ENCODE data around the gene FCHSD1.

DNA sequence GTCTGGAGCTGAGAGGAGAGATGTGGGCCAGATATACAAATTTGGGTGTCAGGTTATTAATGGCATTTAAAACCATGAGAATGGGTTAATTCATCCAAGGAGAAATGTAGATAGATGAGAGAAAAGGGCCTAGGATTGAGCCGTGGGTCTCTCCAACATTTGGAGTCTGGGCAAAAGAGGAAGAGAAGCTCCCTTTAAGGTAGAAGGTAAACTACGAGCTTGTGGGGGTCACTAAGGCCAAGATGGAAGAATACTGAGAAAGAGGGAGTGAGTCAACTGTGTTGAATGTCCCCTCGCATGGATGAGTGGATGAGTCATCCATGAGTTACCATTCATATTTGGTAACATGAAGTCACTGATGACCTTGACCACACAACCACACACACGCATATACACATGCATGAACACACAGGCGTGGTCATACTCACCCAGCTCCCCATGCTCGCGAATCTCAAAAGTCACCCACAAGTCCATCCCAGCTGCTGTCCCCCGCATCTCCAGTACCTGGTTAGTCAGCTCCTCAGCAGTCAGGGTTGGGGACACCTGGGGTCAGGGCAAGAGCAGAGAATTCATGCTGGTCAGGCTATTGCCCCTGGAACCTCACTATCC is 6.8 kb upstream of the FCHSD1 start:
- no peak for TF ChIP-seq EZH2 (IDR thresholded peaks at IDR 0.05; ENCODE audit: borderline replicate concordance, insufficient read depth, low read depth, low read length, poor library complexity, severe bottlenecking)
- TF ChIP-seq, protein P1, sequence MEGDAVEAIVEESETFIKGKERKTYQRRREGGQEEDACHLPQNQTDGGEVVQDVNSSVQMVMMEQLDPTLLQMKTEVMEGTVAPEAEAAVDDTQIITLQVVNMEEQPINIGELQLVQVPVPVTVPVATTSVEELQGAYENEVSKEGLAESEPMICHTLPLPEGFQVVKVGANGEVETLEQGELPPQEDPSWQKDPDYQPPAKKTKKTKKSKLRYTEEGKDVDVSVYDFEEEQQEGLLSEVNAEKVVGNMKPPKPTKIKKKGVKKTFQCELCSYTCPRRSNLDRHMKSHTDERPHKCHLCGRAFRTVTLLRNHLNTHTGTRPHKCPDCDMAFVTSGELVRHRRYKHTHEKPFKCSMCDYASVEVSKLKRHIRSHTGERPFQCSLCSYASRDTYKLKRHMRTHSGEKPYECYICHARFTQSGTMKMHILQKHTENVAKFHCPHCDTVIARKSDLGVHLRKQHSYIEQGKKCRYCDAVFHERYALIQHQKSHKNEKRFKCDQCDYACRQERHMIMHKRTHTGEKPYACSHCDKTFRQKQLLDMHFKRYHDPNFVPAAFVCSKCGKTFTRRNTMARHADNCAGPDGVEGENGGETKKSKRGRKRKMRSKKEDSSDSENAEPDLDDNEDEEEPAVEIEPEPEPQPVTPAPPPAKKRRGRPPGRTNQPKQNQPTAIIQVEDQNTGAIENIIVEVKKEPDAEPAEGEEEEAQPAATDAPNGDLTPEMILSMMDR (IDR thresholded peaks at IDR 0.05): no peak

All from B cell (primary cell).